Adipose tissue (tissue), 3 donors: ENCODE measurements around the gene ZNF143. TPM values are rescaled to one million over a fixed set of nuclear protein-coding genes. Genes with fewer than 3 reads are reported as not detected.
"Not testable (repeated sequence)": the region's sequence is repeated elsewhere in the genome, so short reads cannot be mapped to it uniquely, and the experiment has no call there.

Experiments used
- H3K27ac ChIP-seq: one replicate; pipeline ENCODE4 v1.5.1; 2013; ENCODE audit warnings: low read depth, low read length
- WGBS, 3 donors: extraction: QIAGEN DNeasy Blood & Tissue Kit; methylation state at CpG; one replicate each; pipeline ENCODE4 v1.1.7; 2013; 5-methylcytosine and 5-hydroxymethylcytosine counted together
- polyA plus RNA-seq, 3 donors: library from polyadenylated mRNA; stranded (reverse); fragments of 200-250 nt; gene quantifications; one replicate each; pipeline ENCODE4 v1.2.3, GENCODE V29; 2013
- donor health status: healthy with polysubstance abuse.
- donor health status: Bipolar disorder and iron deficiency.
- donor health status: healthy.

Gene ZNF143
- polyA plus RNA-seq, 3 donors: 10.4 to 16.4 (median 11.3) TPM

DNA sequence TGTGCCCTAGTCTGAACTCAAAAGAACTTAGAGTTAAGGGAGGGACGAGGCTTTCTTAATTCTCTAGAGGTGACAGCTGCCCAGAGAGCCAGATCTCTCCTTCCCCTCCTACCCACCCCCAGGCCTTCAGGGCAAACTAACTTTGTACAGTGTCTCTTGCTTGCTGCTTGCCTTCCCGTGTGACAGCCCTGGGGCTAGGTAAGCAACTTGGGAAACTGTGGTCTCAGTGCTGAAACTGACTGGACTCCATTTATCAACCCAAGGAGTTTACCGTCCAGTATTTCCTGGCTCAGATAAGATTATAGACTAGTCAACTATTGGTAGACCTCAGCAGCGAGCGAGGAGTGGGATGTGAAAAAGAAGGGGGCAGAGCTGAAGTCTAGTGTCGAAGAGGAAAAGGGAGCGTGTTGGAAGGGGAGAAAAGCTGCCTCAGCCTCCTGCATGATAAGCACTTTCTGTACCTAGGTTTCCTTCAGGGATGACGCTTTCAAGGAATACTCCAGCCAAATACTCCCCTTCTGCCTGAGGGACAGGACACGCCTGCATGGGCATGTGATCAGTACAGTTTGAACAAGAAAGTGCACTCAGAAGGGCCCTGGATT, 69.3 kb downstream of the ZNF143 start:
- H3K27ac ChIP-seq: no peak overlapping the region
- 67 to 82% (median 73%) methylated on average over 9 of the region's 9 CpGs for WGBS, 3 donors

GRCh38 chr11:9530901-9531625, 70.3 kb downstream of the ZNF143 start:
- 95 to 96% (median 96%) methylated on average over 8 of the region's 8 CpGs for WGBS, 3 donors
- H3K27ac ChIP-seq: no peak overlapping the region

GRCh38 chr11:9533058-9533457, 72.2 kb downstream of the ZNF143 start:
- no peak overlapping the region for H3K27ac ChIP-seq
- 89 to 95% (median 91%) methylated on average over 9 of the region's 9 CpGs for WGBS, 3 donors

- 77 to 89% (median 85%) methylated on average over 5 of the region's 5 CpGs for WGBS, 3 donors
- H3K27ac ChIP-seq: no peak overlapping the region
Measured at GRCh38 chr11:9533736-9534473, 73.1 kb downstream of the ZNF143 start.

- 67 to 76% (median 69%) methylated on average over 6 of the region's 6 CpGs for WGBS, 3 donors
- H3K27ac ChIP-seq: no peak overlapping the region
Measured at GRCh38 chr11:9535189-9535781, 74.5 kb downstream of the ZNF143 start.

DNA sequence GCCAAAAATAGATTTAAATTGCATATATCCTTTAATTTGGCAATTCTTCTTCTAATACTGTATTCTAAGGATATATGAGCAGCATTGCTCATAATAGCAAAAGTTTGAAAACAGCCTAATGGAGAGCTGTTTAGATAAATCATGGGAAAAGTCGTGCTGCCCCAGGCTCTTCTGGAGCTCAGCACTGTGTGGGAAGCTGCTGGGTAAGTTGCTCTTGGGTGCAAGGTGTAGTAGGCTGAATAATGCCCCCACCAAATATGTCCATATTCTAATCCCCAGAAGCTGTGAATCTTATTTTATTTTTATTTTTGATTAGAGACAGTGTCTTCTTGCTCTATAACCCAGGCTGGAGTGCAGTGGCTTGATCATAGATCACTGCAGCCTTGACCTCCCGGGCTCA, 77.7 kb downstream of the ZNF143 start:
- 84 to 87% (median 85%) methylated on average over 2 of the region's 2 CpGs for WGBS, 3 donors
- no peak overlapping the region for H3K27ac ChIP-seq

- WGBS, 3 donors: 77 to 91% (median 88%) methylated on average over 5 of the region's 5 CpGs
- H3K27ac ChIP-seq: not testable (repeated sequence)
Measured at GRCh38 chr11:9549216-9549615, 88.4 kb downstream of the ZNF143 start.

DNA sequence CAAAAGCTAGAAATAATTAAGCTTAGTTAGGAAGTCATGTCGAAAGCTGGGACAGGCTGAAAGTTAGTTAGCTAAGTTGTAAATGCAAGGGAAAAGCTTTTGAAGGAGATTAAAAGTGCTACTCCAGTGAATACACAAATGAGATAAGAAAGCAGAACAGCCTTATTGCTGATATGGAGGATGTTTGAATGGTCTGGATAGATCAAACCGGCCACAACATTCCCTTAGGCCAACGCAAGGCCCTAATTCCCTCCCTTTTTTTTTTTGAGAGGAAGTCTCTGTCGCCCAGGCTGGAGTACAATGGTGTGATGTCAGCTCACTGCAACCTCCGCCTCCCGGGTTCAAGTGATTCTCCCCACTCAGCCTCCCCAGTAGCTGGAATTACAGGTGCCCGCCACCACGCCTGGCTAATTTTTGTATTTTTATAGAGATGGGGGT, 89.4 kb downstream of the ZNF143 start:
- 79 to 86% (median 85%) methylated on average over 8 of the region's 8 CpGs for WGBS, 3 donors
- no peak overlapping the region for H3K27ac ChIP-seq

DNA sequence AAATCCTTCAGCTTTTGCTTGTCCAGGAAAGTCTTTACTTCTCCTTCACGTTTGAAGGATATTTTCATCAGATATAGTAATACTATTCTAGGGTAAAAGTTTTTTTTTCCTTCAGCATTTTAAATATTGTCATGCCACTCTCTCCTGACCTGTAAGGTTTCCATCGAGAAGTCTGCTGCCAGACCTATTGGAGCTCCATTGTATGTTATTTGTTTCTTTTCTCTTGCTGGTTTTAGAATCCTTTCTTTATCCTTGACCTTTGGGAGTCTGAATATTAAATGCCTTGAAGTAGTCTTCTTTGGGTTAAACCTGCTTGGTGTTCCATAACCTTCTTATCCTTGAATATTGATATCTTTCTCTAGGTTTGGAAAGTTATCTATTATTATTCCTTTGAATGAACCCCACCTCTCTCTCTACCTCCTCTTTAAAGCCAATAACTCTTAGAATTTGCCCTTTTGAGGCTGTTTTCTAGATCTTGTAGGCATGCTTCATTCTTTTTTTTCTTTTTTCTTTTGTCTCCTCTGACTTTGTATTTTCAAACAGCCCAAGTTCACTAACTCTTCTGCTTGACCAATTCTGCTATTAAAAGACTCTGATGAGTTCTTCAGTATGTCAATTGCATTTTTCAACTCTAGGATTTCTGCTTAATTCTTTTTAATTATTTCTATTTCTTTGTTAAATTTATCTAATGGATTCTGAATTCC, 100.6 kb downstream of the ZNF143 start:
- WGBS, 3 donors: 84 to 93% (median 90%) methylated on average over 2 of the region's 2 CpGs
- H3K27ac ChIP-seq: no peak overlapping the region

DNA sequence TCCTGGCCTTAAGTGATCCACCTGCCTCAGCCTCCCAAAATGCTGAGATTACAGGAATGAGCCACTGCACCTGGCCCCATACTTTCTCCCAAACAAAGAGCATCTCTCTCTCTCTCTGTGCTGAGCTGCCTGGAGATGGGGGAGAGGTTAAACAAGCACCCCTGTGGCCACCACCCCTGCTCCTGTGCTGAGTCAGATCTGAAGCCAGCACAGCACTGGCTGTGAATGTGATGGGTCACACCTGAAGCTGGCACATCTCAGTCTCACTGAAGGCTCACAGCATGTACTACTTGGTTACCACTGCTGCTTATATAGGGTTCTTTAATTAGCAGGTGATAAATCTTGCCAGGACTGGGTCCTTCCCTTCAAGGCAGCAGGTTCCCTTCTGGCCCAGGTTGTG, 101.9 kb downstream of the ZNF143 start:
- no peak overlapping the region for H3K27ac ChIP-seq

DNA sequence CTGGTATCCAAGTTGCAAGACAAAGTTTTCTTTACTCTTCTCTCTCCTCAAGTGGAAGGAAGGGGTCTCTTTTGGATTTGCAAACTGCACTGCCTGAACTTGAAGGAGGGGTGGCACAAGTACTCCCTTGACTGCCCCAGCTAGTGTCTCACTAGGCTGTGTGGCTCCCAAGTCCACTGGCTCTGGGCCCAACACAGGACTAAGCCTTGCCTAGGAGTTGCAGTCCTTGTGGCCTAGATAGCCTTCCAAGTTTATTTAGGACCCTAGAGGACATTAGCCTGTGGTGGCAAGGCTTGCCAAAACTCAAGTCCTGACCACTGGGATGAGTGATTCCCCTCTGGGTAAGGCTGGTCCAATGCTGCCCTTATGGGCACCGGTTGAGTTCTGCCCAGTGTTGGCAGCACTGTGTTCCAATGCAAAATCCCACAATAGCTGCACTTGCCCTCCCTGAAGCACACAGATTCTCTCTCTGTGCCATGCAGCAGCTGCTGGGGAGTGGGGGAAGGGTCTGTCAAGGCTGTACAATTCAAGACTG, 102.5 kb downstream of the ZNF143 start:
- H3K27ac ChIP-seq: no peak overlapping the region
- 80 to 100% (median 91%) methylated on average over 1 of the region's 1 CpG for WGBS, 3 donors

- peak overlapping the region; percentile 70 for H3K27ac ChIP-seq
Measured at GRCh38 chr11:9565822-9566560, 105.2 kb downstream of the ZNF143 start.

DNA sequence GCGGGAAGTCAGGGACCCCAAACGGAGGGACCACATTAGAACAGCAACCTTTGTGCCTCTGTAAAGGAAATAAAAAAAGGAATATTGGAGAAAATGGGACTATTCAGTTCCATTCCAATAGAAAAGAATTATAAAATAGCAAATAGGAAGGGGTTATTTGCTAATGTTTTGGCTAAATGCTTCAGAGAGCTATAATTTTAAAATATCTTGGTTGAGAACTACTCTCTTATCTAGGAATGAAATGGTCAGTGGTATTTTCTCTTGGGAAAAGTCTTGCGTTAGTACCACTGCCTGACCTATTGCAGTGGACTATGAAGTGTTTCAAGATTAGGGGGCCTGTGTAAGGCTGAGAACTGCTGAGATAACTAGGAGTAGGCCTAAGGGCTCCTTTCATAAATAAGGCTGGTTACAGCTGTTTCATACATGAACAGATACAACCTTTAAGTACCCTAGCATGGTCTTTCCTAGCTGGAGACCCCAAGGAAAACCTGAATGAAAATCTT, 105.8 kb downstream of the ZNF143 start:
- H3K27ac ChIP-seq: peak overlapping the region; percentile 70
- 71 to 82% (median 76%) methylated on average over 3 of the region's 3 CpGs for WGBS, 3 donors

More at GRCh38 chr11:9565822-9566560, 105.2 kb downstream of the ZNF143 start:
- 24 to 31% (median 29%) methylated on average over 7 of the region's 7 CpGs for WGBS, 3 donors

GRCh38 chr11:9567401-9567800, 106.6 kb downstream of the ZNF143 start:
- 91 to 96% (median 93%) methylated on average over 5 of the region's 5 CpGs for WGBS, 3 donors
- H3K27ac ChIP-seq: no peak overlapping the region

DNA sequence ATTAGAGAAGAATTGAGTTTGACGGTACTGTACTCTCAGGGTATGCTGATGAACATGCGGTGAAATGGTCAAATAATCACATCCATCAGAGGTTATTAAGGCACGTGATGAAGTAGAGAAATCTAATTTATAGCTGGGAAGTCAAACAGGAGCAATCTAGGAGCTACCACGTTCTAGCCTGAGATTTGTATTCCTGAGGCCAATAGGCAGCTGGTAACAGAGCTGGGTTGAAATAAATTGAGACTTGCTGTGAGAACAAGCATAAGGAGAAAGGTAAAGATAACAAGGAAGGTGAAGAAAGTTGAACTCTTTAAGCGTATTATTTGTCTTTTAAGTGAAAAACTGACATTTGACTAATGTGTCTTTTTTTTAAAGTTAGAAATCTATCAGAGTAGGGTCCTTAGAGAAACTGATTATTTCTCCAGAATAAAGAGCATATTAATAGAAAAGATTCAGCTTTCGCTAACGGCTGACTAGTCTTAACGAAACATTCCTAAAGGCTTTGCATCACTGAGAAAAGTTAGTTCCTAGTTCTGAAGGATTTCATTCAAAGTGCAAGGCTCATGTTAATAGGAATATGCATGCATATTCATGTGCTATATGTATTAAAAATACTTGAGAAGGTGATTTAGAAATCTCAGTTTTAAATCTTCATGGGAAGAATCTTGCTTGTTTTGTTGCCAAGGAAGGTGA, 107.5 kb downstream of the ZNF143 start:
- 45 to 77% (median 75%) methylated on average over 8 of the region's 8 CpGs for WGBS, 3 donors
- H3K27ac ChIP-seq: no peak overlapping the region

DNA sequence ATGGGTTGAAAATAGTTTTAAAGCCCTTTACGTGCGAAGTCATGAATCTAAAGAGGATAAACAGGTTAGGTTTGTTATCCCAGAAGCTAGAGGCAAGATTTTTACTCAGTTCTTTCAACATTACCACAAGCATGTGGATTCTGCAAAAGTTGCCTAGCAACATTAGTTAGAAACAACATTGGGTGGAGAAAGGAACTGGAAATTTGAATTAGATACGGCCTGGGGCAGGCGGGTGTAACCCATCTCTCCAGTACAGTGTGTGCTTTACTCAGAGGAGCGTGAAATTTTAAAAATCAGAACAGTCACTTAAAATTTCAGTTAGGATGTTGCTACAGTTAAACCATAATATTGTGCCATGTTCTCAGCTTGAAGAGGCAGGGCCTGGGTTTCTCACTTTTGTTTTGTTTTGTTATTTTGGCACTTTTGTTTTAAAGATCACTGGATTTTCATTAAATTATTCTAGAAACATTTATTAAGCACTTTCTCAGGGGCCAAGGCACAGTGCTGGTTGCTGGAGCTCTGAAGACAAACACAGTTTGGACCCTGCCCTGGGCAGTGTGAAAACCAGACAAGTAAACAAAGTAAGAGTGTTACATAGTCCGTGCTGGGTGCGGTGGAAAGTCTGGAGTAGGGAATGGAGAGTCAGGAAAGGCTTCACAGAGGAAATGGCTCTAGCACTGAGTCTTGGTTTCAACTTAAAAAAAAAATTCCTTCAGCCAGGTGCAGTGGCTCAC, 108.2 kb downstream of the ZNF143 start:
- H3K27ac ChIP-seq: peak overlapping the region; percentile 67
- 20 to 37% (median 31%) methylated on average over 7 of the region's 7 CpGs for WGBS, 3 donors
